ENCODE data around the gene NQO2. TPM values are rescaled to one million over a fixed set of nuclear protein-coding genes. Genes with fewer than 3 reads are reported as not detected.

Gene NQO2
- total and polyA plus RNA-seq, 2 experiments from 2014 or later: 23.4 to 38.5 TPM

DNA sequence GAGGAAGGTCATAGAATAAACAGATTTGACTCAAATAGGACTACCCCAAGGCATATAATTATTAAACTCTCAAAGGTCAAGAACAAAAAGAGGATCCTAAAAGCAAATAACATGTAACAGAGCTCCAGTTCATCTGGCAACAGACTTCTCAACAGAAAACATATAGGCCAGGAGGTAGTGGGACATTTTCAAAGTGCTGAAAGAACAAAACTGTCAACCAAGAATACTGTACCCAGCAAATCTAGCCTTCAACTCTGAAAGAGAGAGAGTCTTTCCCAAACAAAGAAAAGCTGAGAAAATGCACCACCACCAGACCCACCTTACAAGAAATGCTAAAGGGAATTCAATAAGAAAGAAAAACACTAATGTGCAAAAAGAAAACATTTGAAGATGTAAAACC, 11.9 kb downstream of the NQO2 start:
- H3K4me2 ChIP-seq: no peak overlapping the region
- no peak for DNase-seq (ENCODE audit: low spot score)
- no peaks in the 10 kb centered on the region for H3K27me3 ChIP-seq
- H3K79me2 ChIP-seq: no peaks in the 10 kb centered on the region
- H3K9me2 ChIP-seq (replicated peaks; ENCODE audit: insufficient read depth): no peaks in the 10 kb centered on the region
- H3K4me1 ChIP-seq (ENCODE audit: insufficient read depth): no peaks in the 10 kb centered on the region
- TF ChIP-seq EZH2phosphoT487 (IDR thresholded peaks at IDR 0.05; ENCODE audit: low read depth, severe bottlenecking, unreplicated experiment) (no peak), EZH2 (IDR thresholded peaks at IDR 0.05; ENCODE audit: borderline replicate concordance) (no peak)
- TF ChIP-seq, protein P1, sequence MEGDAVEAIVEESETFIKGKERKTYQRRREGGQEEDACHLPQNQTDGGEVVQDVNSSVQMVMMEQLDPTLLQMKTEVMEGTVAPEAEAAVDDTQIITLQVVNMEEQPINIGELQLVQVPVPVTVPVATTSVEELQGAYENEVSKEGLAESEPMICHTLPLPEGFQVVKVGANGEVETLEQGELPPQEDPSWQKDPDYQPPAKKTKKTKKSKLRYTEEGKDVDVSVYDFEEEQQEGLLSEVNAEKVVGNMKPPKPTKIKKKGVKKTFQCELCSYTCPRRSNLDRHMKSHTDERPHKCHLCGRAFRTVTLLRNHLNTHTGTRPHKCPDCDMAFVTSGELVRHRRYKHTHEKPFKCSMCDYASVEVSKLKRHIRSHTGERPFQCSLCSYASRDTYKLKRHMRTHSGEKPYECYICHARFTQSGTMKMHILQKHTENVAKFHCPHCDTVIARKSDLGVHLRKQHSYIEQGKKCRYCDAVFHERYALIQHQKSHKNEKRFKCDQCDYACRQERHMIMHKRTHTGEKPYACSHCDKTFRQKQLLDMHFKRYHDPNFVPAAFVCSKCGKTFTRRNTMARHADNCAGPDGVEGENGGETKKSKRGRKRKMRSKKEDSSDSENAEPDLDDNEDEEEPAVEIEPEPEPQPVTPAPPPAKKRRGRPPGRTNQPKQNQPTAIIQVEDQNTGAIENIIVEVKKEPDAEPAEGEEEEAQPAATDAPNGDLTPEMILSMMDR (IDR thresholded peaks at IDR 0.05; ENCODE audit: poor library complexity): no peak
- no peaks in the 10 kb centered on the region for H4K20me1 ChIP-seq (ENCODE audit: insufficient read depth, poor library complexity, severe bottlenecking)
- no peak overlapping the region for H3K4me3 ChIP-seq
- H3K36me3 ChIP-seq (replicated peaks; ENCODE audit: insufficient read depth, low read depth): no peaks in the 10 kb centered on the region
- H2AFZ ChIP-seq: no peak overlapping the region
- no peak overlapping the region for H3K27ac ChIP-seq
- peaks cover 12% of the 10 kb centered on the region for H3K9me3 ChIP-seq (ENCODE audit: low read depth)

DNA sequence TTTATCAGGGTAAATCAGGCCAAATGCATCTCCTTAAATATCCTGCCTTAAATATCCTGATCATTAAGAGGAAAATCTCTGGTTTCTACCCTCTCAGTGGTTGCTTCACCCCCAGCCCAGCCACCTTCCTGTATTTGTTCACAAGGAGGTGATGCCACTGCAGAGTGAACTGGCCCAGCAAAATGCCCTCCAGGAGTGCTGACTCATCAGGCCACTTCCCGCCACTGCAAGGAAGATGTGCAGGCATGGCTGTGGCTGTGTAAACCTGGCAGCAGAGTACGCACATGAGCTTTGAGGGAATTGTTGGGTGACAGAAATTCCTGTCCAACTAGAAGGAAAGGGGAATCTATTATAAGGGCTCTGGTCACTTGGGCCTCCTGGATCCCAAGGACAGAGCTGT, 13.8 kb downstream of the NQO2 start:
- no peaks in the 10 kb centered on the region for H3K4me1 ChIP-seq (ENCODE audit: insufficient read depth)
- H3K4me2 ChIP-seq: no peak overlapping the region
- no peaks in the 10 kb centered on the region for H3K27me3 ChIP-seq
- no peaks in the 10 kb centered on the region for H3K36me3 ChIP-seq (replicated peaks; ENCODE audit: insufficient read depth, low read depth)
- WGBS (ENCODE audit: low lambda C conversion rate, missing lambda C conversion rate): 87% methylated on average over 2 of the region's 2 CpGs
- H3K4me3 ChIP-seq: no peak overlapping the region
- no peak for DNase-seq (ENCODE audit: low spot score)
- H3K27ac ChIP-seq: no peak overlapping the region
- no peaks in the 10 kb centered on the region for H4K20me1 ChIP-seq (ENCODE audit: insufficient read depth, poor library complexity, severe bottlenecking)
- no peak overlapping the region for H2AFZ ChIP-seq
- TF ChIP-seq EZH2 (IDR thresholded peaks at IDR 0.05; ENCODE audit: borderline replicate concordance) (no peak), EZH2phosphoT487 (IDR thresholded peaks at IDR 0.05; ENCODE audit: low read depth, severe bottlenecking, unreplicated experiment) (no peak)
- TF ChIP-seq, protein P1 (IDR thresholded peaks at IDR 0.05; ENCODE audit: poor library complexity): no peak
- H3K9me2 ChIP-seq (replicated peaks; ENCODE audit: insufficient read depth): no peaks in the 10 kb centered on the region
- no peaks in the 10 kb centered on the region for H3K79me2 ChIP-seq
- H3K9me3 ChIP-seq (ENCODE audit: low read depth): peaks cover 12% of the 10 kb centered on the region

DNA sequence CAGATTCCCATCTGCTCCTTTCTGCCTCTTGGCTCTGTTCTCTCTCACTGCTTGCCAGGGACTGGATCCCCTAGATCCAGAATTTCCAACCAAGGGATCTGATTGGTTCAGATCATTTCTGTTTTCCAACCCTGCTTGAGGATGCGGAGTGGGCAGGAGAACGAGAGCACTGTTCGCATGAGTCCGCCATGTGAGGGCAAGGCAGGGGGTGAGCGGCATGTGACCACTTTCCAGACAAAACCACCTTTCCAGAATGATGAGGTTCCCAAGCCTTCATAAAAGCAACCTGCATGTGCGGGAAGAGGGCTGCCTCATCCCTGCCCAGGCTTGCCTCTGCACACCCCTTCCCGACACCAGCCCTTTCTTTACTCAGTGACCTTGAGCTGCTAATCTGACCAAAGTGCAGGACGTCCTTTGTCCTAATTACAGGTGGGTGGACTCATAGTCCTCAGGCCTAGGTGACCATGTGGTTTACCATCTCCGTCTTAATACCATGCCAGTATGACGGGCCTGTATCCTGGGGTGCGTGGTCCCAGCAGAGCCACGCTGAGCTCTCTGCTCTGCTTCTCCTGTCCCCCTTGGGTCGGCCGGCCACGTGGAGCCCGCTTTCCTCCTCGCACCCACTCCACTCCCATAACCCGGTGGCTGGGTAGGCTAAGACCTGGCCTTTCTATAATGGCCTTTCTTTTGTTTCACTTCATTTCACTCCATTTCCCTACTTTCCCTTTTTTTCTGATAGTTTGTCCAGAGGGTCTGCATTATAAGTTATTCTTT, 14.4 kb downstream of the NQO2 start:
- Histone ChIP-seq H4K20me1 (ENCODE audit: insufficient read depth, poor library complexity, severe bottlenecking) (no peaks in the 10 kb centered on the region), H3K27me3 (no peaks in the 10 kb centered on the region), H2AFZ (no peak overlapping the region), H3K36me3 (replicated peaks; ENCODE audit: insufficient read depth, low read depth) (no peaks in the 10 kb centered on the region), H3K4me2 (no peak overlapping the region), H3K4me1 (ENCODE audit: insufficient read depth) (no peaks in the 10 kb centered on the region), H3K9me3 (ENCODE audit: low read depth) (peaks cover 12% of the 10 kb centered on the region), H3K79me2 (no peaks in the 10 kb centered on the region), H3K4me3 (no peak overlapping the region), H3K27ac (no peak overlapping the region), H3K9me2 (replicated peaks; ENCODE audit: insufficient read depth) (no peaks in the 10 kb centered on the region)
- no peak for DNase-seq (ENCODE audit: low spot score)
- TF ChIP-seq, protein P1 (IDR thresholded peaks at IDR 0.05; ENCODE audit: poor library complexity): no peak
- TF ChIP-seq EZH2phosphoT487 (IDR thresholded peaks at IDR 0.05; ENCODE audit: low read depth, severe bottlenecking, unreplicated experiment) (no peak), EZH2 (IDR thresholded peaks at IDR 0.05; ENCODE audit: borderline replicate concordance) (no peak)
- WGBS (ENCODE audit: low lambda C conversion rate, missing lambda C conversion rate): 97% methylated on average over 18 of the region's 18 CpGs

All from hepatocyte (in vitro differentiated cells).